HepG2 (cell line): ENCODE data around the gene ARHGAP30. TPM values are rescaled to one million over a fixed set of nuclear protein-coding genes. Genes with fewer than 3 reads are reported as not detected.

Source experiments
- ATRX ChIP-seq: sonication (generic); formaldehyde crosslinking; IDR thresholded peaks from 2 replicates; pipeline ENCODE4 v1.4.0; 2020; ENCODE audit warnings: missing genetic modification reagents, borderline replicate concordance
- PHF5A ChIP-seq: IDR thresholded peaks from one replicate; pipeline ENCODE4 v1.6.1; 2018; ENCODE audit warnings: low read depth, missing genetic modification reagents; ENCODE audit not compliant: unreplicated experiment
- RARA ChIP-seq: IDR thresholded peaks from 2 replicates; pipeline ENCODE4 v1.6.1; 2016; ENCODE audit warnings: missing genetic modification reagents, missing compliant biosample characterization
- SP1 ChIP-seq, 2 experiments: fragments of 450-650 bp in 1 of 2; sonication (generic) in 1 of 2; formaldehyde crosslinking in 1 of 2; IDR thresholded peaks; 2 replicates each; pipeline versions ENCODE4 v1.4.0 to v1.6.1; 2016 to 2020; ENCODE audit warnings: missing genetic modification reagents in 1 of 2
- ZMAT5 ChIP-seq: sonication (generic); formaldehyde crosslinking; IDR thresholded peaks from 2 replicates; pipeline ENCODE4 v1.5.0; 2020; ENCODE audit warnings: mild to moderate bottlenecking, low read depth, missing genetic modification reagents, borderline replicate concordance
- ZNF224 ChIP-seq: sonication (generic); formaldehyde crosslinking; IDR thresholded peaks from 2 replicates; pipeline ENCODE4 v1.5.0; 2020; ENCODE audit warnings: mild to moderate bottlenecking, missing genetic modification reagents
- ZNF296 ChIP-seq: sonication (generic); formaldehyde crosslinking; conservative IDR thresholded peaks from 2 replicates; pipeline ENCODE4 v1.5.0; 2020; ENCODE audit warnings: mild to moderate bottlenecking, missing genetic modification reagents
- ZNF343 ChIP-seq: sonication (generic); formaldehyde crosslinking; IDR thresholded peaks from 2 replicates; pipeline ENCODE4 v1.4.0; 2020; ENCODE audit warnings: mild to moderate bottlenecking, missing genetic modification reagents
- ZNF407 ChIP-seq: sonication (generic); formaldehyde crosslinking; IDR thresholded peaks from one replicate; pipeline ENCODE4 v1.5.1; 2020; ENCODE audit warnings: mild to moderate bottlenecking, missing genetic modification reagents; ENCODE audit errors: not compliant biosample characterization
- ZNF790 ChIP-seq: sonication (generic); formaldehyde crosslinking; IDR thresholded peaks from 2 replicates; pipeline ENCODE4 v1.8.0; 2022; ENCODE audit warnings: missing genetic modification reagents, mild to moderate bottlenecking, borderline replicate concordance
- ZZZ3 ChIP-seq: sonication (generic); formaldehyde crosslinking; IDR thresholded peaks from 2 replicates; pipeline ENCODE4 v1.4.0; 2020; ENCODE audit warnings: missing genetic modification reagents, mild to moderate bottlenecking, borderline replicate concordance
- polyA plus RNA-seq, 8 experiments: library from polyadenylated mRNA; depleted of rRNA in 3 of 8; stranded (reverse) in 7 of 8; unstranded in 1 of 8; fragments of >200 nt; fragmentation: Illumina TruSeq in 4 of 8; extraction: Trizol in 4 of 8; gene quantifications; 2 replicates each; pipeline versions ENCODE4 v1.2.1 to v1.2.3, GENCODE V29; 2011 to 2016; ENCODE audit warnings: low read depth in 4 of 8, missing spikeins in 1 of 8, mixed read lengths in 1 of 8; ENCODE audit not compliant: insufficient read depth in 1 of 8
- total RNA-seq, 5 experiments: library from RNA; depleted of rRNA; stranded (reverse); fragments of >200 nt; fragmentation: Illumina TruSeq; extraction: Trizol; gene quantifications; 2 replicates each; pipeline ENCODE4 v1.2.3, GENCODE V29; 2016; ENCODE audit warnings: low read depth in 1 of 5
- TF ChIP-seq, protein P1 (sequence below): fragments of 450-650 bp; IDR thresholded peaks from 2 replicates; pipeline ENCODE4 v1.6.1; 2016
- TF ChIP-seq, protein P2 (sequence below): sonication (generic); formaldehyde crosslinking; IDR thresholded peaks from 2 replicates; pipeline ENCODE4 v1.4.0; 2020; ENCODE audit warnings: missing genetic modification reagents, borderline replicate concordance

Gene ARHGAP30
- total and polyA plus RNA-seq, 2 of the 13 experiments (the other 11 are each of a cell fraction or from before 2014, with no cell fraction given): 0.13 to 0.20 TPM

- TF ChIP-seq PHF5A (no peak), ZNF343 (CRISPR knock-in tag) (no peak), ZNF296 (CRISPR knock-in tag) (no peak), ZNF224 (CRISPR knock-in tag) (no peak), ATRX (CRISPR knock-in tag) (no peak), SP1 (IDR thresholded peaks at IDR 0.05) (no peak), SP1 (CRISPR knock-in tag; IDR thresholded peaks at IDR 0.05) (peak; percentile 70), ZMAT5 (CRISPR knock-in tag) (no peak), ZNF407 (CRISPR knock-in tag) (no peak), ZZZ3 (CRISPR knock-in tag) (no peak), ZNF790 (CRISPR knock-in tag) (no peak; the same call in 1 of the 2 replicates), RARA (no peak)
- TF ChIP-seq, protein P1, sequence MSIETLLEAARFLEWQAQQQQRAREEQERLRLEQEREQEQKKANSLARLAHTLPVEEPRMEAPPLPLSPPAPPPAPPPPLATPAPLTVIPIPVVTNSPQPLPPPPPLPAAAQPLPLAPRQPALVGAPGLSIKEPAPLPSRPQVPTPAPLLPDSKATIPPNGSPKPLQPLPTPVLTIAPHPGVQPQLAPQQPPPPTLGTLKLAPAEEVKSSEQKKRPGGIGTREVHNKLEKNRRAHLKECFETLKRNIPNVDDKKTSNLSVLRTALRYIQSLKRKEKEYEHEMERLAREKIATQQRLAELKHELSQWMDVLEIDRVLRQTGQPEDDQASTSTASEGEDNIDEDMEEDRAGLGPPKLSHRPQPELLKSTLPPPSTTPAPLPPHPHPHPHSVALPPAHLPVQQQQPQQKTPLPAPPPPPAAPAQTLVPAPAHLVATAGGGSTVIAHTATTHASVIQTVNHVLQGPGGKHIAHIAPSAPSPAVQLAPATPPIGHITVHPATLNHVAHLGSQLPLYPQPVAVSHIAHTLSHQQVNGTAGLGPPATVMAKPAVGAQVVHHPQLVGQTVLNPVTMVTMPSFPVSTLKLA: no peak
- TF ChIP-seq, protein P2, sequence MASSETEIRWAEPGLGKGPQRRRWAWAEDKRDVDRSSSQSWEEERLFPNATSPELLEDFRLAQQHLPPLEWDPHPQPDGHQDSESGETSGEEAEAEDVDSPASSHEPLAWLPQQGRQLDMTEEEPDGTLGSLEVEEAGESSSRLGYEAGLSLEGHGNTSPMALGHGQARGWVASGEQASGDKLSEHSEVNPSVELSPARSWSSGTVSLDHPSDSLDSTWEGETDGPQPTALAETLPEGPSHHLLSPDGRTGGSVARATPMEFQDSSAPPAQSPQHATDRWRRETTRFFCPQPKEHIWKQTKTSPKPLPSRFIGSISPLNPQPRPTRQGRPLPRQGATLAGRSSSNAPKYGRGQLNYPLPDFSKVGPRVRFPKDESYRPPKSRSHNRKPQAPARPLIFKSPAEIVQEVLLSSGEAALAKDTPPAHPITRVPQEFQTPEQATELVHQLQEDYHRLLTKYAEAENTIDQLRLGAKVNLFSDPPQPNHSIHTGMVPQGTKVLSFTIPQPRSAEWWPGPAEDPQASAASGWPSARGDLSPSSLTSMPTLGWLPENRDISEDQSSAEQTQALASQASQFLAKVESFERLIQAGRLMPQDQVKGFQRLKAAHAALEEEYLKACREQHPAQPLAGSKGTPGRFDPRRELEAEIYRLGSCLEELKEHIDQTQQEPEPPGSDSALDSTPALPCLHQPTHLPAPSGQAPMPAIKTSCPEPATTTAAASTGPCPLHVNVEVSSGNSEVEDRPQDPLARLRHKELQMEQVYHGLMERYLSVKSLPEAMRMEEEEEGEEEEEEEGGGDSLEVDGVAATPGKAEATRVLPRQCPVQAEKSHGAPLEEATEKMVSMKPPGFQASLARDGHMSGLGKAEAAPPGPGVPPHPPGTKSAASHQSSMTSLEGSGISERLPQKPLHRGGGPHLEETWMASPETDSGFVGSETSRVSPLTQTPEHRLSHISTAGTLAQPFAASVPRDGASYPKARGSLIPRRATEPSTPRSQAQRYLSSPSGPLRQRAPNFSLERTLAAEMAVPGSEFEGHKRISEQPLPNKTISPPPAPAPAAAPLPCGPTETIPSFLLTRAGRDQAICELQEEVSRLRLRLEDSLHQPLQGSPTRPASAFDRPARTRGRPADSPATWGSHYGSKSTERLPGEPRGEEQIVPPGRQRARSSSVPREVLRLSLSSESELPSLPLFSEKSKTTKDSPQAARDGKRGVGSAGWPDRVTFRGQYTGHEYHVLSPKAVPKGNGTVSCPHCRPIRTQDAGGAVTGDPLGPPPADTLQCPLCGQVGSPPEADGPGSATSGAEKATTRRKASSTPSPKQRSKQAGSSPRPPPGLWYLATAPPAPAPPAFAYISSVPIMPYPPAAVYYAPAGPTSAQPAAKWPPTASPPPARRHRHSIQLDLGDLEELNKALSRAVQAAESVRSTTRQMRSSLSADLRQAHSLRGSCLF (CRISPR knock-in tag): no peak
Observed at GRCh38 chr1:161117759-161118581, 48.3 kb upstream of the ARHGAP30 start, which contains the start of the genes NIT1 and PFDN2 (continued).
